Measurements from ENCODE around the gene XIST. TPM values are rescaled to one million over a fixed set of nuclear protein-coding genes. Genes with fewer than 3 reads are reported as not detected.

XIST gene
- total and polyA plus RNA-seq, 2 of the 8 experiments (the other 6 are each of a cell fraction or from before 2014, with no cell fraction given), result 0.06 to 0.19 TPM

DNA sequence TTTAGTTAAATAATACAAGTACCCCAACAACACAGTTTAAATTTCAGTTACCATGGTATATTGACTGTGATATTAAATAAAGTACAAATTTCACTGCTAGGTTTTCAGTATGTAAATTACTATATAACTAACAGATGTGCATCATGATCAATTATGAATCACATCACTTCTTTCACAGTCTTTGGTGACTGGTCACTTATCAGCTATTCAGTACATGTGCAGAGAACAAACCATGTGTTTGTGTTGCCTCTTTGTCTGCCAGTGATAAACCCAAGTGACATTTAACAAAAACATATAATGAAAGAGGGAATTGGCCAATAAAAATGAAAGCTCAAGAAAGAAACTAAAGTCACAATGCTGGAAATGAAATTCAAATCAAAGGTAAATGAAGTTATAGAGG, 40.3 kb downstream of the XIST start (continued):
- TF ChIP-seq, protein P1, sequence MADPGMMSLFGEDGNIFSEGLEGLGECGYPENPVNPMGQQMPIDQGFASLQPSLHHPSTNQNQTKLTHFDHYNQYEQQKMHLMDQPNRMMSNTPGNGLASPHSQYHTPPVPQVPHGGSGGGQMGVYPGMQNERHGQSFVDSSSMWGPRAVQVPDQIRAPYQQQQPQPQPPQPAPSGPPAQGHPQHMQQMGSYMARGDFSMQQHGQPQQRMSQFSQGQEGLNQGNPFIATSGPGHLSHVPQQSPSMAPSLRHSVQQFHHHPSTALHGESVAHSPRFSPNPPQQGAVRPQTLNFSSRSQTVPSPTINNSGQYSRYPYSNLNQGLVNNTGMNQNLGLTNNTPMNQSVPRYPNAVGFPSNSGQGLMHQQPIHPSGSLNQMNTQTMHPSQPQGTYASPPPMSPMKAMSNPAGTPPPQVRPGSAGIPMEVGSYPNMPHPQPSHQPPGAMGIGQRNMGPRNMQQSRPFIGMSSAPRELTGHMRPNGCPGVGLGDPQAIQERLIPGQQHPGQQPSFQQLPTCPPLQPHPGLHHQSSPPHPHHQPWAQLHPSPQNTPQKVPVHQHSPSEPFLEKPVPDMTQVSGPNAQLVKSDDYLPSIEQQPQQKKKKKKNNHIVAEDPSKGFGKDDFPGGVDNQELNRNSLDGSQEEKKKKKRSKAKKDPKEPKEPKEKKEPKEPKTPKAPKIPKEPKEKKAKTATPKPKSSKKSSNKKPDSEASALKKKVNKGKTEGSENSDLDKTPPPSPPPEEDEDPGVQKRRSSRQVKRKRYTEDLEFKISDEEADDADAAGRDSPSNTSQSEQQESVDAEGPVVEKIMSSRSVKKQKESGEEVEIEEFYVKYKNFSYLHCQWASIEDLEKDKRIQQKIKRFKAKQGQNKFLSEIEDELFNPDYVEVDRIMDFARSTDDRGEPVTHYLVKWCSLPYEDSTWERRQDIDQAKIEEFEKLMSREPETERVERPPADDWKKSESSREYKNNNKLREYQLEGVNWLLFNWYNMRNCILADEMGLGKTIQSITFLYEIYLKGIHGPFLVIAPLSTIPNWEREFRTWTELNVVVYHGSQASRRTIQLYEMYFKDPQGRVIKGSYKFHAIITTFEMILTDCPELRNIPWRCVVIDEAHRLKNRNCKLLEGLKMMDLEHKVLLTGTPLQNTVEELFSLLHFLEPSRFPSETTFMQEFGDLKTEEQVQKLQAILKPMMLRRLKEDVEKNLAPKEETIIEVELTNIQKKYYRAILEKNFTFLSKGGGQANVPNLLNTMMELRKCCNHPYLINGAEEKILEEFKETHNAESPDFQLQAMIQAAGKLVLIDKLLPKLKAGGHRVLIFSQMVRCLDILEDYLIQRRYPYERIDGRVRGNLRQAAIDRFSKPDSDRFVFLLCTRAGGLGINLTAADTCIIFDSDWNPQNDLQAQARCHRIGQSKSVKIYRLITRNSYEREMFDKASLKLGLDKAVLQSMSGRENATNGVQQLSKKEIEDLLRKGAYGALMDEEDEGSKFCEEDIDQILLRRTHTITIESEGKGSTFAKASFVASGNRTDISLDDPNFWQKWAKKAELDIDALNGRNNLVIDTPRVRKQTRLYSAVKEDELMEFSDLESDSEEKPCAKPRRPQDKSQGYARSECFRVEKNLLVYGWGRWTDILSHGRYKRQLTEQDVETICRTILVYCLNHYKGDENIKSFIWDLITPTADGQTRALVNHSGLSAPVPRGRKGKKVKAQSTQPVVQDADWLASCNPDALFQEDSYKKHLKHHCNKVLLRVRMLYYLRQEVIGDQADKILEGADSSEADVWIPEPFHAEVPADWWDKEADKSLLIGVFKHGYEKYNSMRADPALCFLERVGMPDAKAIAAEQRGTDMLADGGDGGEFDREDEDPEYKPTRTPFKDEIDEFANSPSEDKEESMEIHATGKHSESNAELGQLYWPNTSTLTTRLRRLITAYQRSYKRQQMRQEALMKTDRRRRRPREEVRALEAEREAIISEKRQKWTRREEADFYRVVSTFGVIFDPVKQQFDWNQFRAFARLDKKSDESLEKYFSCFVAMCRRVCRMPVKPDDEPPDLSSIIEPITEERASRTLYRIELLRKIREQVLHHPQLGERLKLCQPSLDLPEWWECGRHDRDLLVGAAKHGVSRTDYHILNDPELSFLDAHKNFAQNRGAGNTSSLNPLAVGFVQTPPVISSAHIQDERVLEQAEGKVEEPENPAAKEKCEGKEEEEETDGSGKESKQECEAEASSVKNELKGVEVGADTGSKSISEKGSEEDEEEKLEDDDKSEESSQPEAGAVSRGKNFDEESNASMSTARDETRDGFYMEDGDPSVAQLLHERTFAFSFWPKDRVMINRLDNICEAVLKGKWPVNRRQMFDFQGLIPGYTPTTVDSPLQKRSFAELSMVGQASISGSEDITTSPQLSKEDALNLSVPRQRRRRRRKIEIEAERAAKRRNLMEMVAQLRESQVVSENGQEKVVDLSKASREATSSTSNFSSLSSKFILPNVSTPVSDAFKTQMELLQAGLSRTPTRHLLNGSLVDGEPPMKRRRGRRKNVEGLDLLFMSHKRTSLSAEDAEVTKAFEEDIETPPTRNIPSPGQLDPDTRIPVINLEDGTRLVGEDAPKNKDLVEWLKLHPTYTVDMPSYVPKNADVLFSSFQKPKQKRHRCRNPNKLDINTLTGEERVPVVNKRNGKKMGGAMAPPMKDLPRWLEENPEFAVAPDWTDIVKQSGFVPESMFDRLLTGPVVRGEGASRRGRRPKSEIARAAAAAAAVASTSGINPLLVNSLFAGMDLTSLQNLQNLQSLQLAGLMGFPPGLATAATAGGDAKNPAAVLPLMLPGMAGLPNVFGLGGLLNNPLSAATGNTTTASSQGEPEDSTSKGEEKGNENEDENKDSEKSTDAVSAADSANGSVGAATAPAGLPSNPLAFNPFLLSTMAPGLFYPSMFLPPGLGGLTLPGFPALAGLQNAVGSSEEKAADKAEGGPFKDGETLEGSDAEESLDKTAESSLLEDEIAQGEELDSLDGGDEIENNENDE (IDR thresholded peaks at IDR 0.05; ENCODE audit: insufficient replicate concordance, low read length), result no peak
- no peak for TF ChIP-seq HDAC6 (IDR thresholded peaks at IDR 0.05; ENCODE audit: low read depth, low read length)
- TF ChIP-seq NANOG (IDR thresholded peaks at IDR 0.05; ENCODE audit: insufficient read depth, low read depth, low read length, poor library complexity, severe bottlenecking), result no peak
- TF ChIP-seq, protein P2, sequence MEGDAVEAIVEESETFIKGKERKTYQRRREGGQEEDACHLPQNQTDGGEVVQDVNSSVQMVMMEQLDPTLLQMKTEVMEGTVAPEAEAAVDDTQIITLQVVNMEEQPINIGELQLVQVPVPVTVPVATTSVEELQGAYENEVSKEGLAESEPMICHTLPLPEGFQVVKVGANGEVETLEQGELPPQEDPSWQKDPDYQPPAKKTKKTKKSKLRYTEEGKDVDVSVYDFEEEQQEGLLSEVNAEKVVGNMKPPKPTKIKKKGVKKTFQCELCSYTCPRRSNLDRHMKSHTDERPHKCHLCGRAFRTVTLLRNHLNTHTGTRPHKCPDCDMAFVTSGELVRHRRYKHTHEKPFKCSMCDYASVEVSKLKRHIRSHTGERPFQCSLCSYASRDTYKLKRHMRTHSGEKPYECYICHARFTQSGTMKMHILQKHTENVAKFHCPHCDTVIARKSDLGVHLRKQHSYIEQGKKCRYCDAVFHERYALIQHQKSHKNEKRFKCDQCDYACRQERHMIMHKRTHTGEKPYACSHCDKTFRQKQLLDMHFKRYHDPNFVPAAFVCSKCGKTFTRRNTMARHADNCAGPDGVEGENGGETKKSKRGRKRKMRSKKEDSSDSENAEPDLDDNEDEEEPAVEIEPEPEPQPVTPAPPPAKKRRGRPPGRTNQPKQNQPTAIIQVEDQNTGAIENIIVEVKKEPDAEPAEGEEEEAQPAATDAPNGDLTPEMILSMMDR (IDR thresholded peaks at IDR 0.05; ENCODE audit: control extremely low read depth in 1 of 3, insufficient read depth in 1 of 3, low read depth in 1 of 3, low read length in 3 of 3), result no peak
- TF ChIP-seq, protein P3, sequence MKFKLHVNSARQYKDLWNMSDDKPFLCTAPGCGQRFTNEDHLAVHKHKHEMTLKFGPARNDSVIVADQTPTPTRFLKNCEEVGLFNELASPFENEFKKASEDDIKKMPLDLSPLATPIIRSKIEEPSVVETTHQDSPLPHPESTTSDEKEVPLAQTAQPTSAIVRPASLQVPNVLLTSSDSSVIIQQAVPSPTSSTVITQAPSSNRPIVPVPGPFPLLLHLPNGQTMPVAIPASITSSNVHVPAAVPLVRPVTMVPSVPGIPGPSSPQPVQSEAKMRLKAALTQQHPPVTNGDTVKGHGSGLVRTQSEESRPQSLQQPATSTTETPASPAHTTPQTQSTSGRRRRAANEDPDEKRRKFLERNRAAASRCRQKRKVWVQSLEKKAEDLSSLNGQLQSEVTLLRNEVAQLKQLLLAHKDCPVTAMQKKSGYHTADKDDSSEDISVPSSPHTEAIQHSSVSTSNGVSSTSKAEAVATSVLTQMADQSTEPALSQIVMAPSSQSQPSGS (IDR thresholded peaks at IDR 0.05; ENCODE audit: low read length), result no peak
